Stimulated activated CD8-positive, alpha-beta memory T cell treated with anti-CD3 and anti-CD28 coated beads, Interleukin-15, amount 100 ng/mL, for 24 hours (primary cell): ENCODE measurements around the gene ULBP2.
A peak's percentile ranks its signal among the peaks of the same experiment; 100 is the strongest.
"Not testable (repeated sequence)": the region's sequence is repeated elsewhere in the genome, so short reads cannot be mapped to it uniquely, and the experiment has no call there.

Experiments
- DNase-seq: peaks from one replicate; pipeline ENCODE4 v3.0.0-alpha.2; 2020; ENCODE audit warnings: low read depth

The ULBP2 gene

GRCh38 chr6:149951626-149952025, 9.8 kb downstream of the ULBP2 start:
- DNase-seq = no peak

GRCh38 chr6:149953390-149953789, 11.6 kb downstream of the ULBP2 start:
- DNase-seq = not testable (repeated sequence)

GRCh38 chr6:149953934-149954327, 12.1 kb downstream of the ULBP2 start:
- DNase-seq = not testable (repeated sequence)

- not testable (repeated sequence) for DNase-seq
Measured at GRCh38 chr6:149954328-149954983, 12.6 kb downstream of the ULBP2 start.

- DNase-seq = not testable (repeated sequence)
Measured at GRCh38 chr6:149954984-149955653, 13.3 kb downstream of the ULBP2 start.

- DNase-seq = not testable (repeated sequence)
Measured at GRCh38 chr6:149955654-149956317, 14.0 kb downstream of the ULBP2 start.

GRCh38 chr6:149958124-149958523, 16.3 kb downstream of the ULBP2 start:
- DNase-seq = not testable (repeated sequence)

GRCh38 chr6:149959806-149960205, 18.0 kb downstream of the ULBP2 start:
- DNase-seq = not testable (repeated sequence)

GRCh38 chr6:149960488-149960887, 18.7 kb downstream of the ULBP2 start:
- DNase-seq = no peak

- no peak for DNase-seq
Measured at GRCh38 chr6:149961728-149962425, 20.1 kb downstream of the ULBP2 start.

GRCh38 chr6:149962461-149963211, 20.8 kb downstream of the ULBP2 start:
- no peak for DNase-seq

GRCh38 chr6:149963212-149963461, 21.3 kb downstream of the ULBP2 start:
- no peak for DNase-seq

- DNase-seq = peak; percentile 59
Measured at GRCh38 chr6:149963462-149964307, 21.9 kb downstream of the ULBP2 start, which contains the start of gene ULBP1. ULBP1 (plus strand) TSS chr6:149963943; CDS start chr6:149964050, 107 bp downstream.

- DNase-seq = no peak
Measured at GRCh38 chr6:149964308-149965193, 22.7 kb downstream of the ULBP2 start.

GRCh38 chr6:149965194-149966020, 23.6 kb downstream of the ULBP2 start:
- no peak for DNase-seq

GRCh38 chr6:149966319-149966718, 24.5 kb downstream of the ULBP2 start:
- not testable (repeated sequence) for DNase-seq

GRCh38 chr6:149967591-149967990, 25.8 kb downstream of the ULBP2 start:
- no peak for DNase-seq

- not testable (repeated sequence) for DNase-seq
Measured at GRCh38 chr6:149967999-149968398, 26.2 kb downstream of the ULBP2 start.

GRCh38 chr6:149968909-149969308, 27.1 kb downstream of the ULBP2 start:
- DNase-seq = not testable (repeated sequence)
